Adrenal gland (tissue), 5 donors: ENCODE data around the gene CEP72.

ENCODE experiments used
- POLR2A ChIP-seq, 2 donors: fragments of 450-650 bp; IDR thresholded peaks; one replicate each; pipeline ENCODE4 v1.6.1; 2017; ENCODE audit warnings: antibody characterized with exemption in 2 of 2, mild to moderate bottlenecking in 2 of 2, moderate library complexity in 1 of 2
- TF ChIP-seq, protein P1 (sequence below), 6 experiments: fragments of 450-650 bp in 4 of 6; fragments of 200-600 bp in 2 of 6; sonication (generic) in 1 of 6; IDR thresholded peaks; 1 replicate in 5 of 6; 2 replicates in 1 of 6; pipeline versions ENCODE4 v1.5.1 to v1.8.0; 2016 to 2021; ENCODE audit warnings: antibody characterized with exemption in 6 of 6, mild to moderate bottlenecking in 2 of 6, moderate library complexity in 1 of 6
- donor health status: DM: no; HTN: no; CAD: no.

DNA sequence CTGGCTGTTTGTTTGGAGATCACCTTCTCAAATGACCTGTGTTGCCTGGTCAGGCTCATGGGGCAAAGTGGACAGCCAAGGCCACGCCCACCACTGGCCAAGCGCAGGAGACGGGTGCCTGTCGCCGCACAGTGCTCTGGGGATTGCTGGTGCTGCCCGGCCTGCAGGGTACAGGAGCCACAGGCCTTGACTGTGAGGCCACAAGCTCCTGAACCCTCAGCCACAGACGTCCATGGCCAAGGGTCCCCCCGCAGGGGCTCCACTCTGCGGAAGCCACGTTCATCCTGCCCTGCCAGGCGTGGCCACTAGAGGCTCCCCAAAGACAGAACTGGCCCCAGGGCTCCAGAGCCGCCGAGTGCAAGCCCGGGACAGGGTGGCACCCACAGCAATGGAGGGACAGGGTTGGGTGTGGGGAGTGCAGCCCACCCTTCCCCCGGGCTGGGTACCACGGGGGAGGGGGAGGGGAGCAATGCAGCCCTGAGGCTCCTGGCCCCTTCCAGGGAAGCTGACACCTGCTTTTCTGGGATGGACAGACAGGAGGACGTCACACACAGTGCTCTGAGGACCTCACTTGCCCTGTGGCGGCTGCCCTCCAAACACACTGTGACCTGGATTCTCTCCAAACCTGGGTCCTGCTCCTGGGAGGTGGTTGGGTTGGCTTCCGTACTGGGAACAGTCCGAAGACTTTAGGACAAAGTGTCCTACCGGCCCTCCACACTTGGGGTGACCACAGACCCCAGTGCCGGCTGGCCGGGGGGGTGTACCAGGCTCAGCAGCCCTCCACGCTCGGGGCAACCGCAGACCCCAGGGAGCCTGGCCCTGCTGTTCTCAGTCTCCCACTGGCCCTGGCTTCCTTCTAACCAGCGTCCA is 59.6 kb downstream of the CEP72 start:
- TF ChIP-seq POLR2A (IDR thresholded peaks at IDR 0.05) = peak in 1 of 2 donors; percentile 6
- TF ChIP-seq, protein P1, sequence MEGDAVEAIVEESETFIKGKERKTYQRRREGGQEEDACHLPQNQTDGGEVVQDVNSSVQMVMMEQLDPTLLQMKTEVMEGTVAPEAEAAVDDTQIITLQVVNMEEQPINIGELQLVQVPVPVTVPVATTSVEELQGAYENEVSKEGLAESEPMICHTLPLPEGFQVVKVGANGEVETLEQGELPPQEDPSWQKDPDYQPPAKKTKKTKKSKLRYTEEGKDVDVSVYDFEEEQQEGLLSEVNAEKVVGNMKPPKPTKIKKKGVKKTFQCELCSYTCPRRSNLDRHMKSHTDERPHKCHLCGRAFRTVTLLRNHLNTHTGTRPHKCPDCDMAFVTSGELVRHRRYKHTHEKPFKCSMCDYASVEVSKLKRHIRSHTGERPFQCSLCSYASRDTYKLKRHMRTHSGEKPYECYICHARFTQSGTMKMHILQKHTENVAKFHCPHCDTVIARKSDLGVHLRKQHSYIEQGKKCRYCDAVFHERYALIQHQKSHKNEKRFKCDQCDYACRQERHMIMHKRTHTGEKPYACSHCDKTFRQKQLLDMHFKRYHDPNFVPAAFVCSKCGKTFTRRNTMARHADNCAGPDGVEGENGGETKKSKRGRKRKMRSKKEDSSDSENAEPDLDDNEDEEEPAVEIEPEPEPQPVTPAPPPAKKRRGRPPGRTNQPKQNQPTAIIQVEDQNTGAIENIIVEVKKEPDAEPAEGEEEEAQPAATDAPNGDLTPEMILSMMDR (IDR thresholded peaks at IDR 0.05) = peak; percentile 71 to 92 (median 88)
